EH (cell line): Measurements from ENCODE around the gene CEP170.

Experiments
- DNase-seq: peaks from one replicate; pipeline ENCODE4 v3.0.0-alpha.2; 2015; ENCODE audit warnings: low read depth

The CEP170 gene

GRCh38 chr1:243267914-243268653 lies 13.0 kb upstream of the CEP170 start:
- DNase-seq, result peak; percentile 92

GRCh38 chr1:243267471-243267880 lies 12.4 kb upstream of the CEP170 start:
- no peak for DNase-seq

- DNase-seq, result peak; percentile 59
These were observed 11.2 kb upstream of the CEP170 start for GRCh38 chr1:243266231-243266630.

- peak; percentile 84 for DNase-seq
These were observed 9.6 kb upstream of the CEP170 start for GRCh38 chr1:243264717-243265116.

GRCh38 chr1:243261390-243261789 lies 6.3 kb upstream of the CEP170 start:
- no peak for DNase-seq

GRCh38 chr1:243260221-243260880 lies 5.3 kb upstream of the CEP170 start:
- DNase-seq, result no peak

- DNase-seq, result no peak
These were observed 3.6 kb upstream of the CEP170 start for GRCh38 chr1:243258731-243259130.

- DNase-seq, result no peak
These were observed 2.1 kb upstream of the CEP170 start for GRCh38 chr1:243257189-243257588.

GRCh38 chr1:243256590-243256989 lies 1.5 kb upstream of the CEP170 start:
- DNase-seq, result no peak

GRCh38 chr1:243255791-243256512 lies 871 bp upstream of the CEP170 start, which contains the start of gene SDCCAG8:
Gene SDCCAG8, plus strand, starts transcription at chr1:243256041. Its CDS starts 133 bp downstream, at chr1:243256174.
- peak; percentile 100 for DNase-seq

GRCh38 chr1:243254233-243254926 lies 701 bp downstream of the CEP170 start:
- DNase-seq, result peak; percentile 77

- DNase-seq, result no peak
These were observed 1.2 kb downstream of the CEP170 start for GRCh38 chr1:243253926-243254232.

- DNase-seq, result peak; percentile 45
These were observed 1.7 kb downstream of the CEP170 start for GRCh38 chr1:243253211-243253925.

- peak; percentile 30 for DNase-seq
These were observed 3.5 kb downstream of the CEP170 start for GRCh38 chr1:243251539-243251938.

- no peak for DNase-seq
These were observed 5.0 kb downstream of the CEP170 start for GRCh38 chr1:243250102-243250501.

- no peak for DNase-seq
These were observed 5.9 kb downstream of the CEP170 start for GRCh38 chr1:243249214-243249613.

GRCh38 chr1:243247901-243248300 lies 7.2 kb downstream of the CEP170 start:
- DNase-seq, result no peak

- DNase-seq, result peak; percentile 33
These were observed 8.2 kb downstream of the CEP170 start for GRCh38 chr1:243246916-243247315.

GRCh38 chr1:243244432-243244841 lies 10.6 kb downstream of the CEP170 start:
- DNase-seq, result no peak

- no peak for DNase-seq
These were observed 18.4 kb downstream of the CEP170 start for GRCh38 chr1:243236604-243237252.

GRCh38 chr1:243234978-243235647 lies 20.0 kb downstream of the CEP170 start:
- DNase-seq, result peak; percentile 71
